Peyer's patch (tissue), 4 donors: ENCODE measurements around the gene VENTX. TPM values are rescaled to one million over a fixed set of nuclear protein-coding genes. Genes with fewer than 3 reads are reported as not detected.

Experiments used
- DNase-seq, 3 donors: peaks; one replicate each; pipeline ENCODE4 v3.0.0-alpha.2; 2017 to 2019
- H3K27ac ChIP-seq, 4 donors: fragments of 200-600 bp; sonication (generic); one replicate each; pipeline ENCODE4 v1.5.1; 2016 to 2019
- H3K27me3 ChIP-seq, 2 donors: fragments of 200-600 bp; sonication (generic); one replicate each; pipeline ENCODE4 v1.5.1; 2019
- H3K36me3 ChIP-seq, 3 donors: fragments of 200-600 bp; sonication (generic); one replicate each; pipeline ENCODE4 v1.5.1; 2016 to 2019
- H3K4me1 ChIP-seq, 4 donors: fragments of 200-600 bp; sonication (generic); one replicate each; pipeline ENCODE4 v1.5.1; 2016 to 2019
- H3K4me3 ChIP-seq, 4 donors: fragments of 200-600 bp; sonication (generic); 1 replicate in 3 of 4; 2 replicates in 1 of 4; pipeline ENCODE4 v1.5.1; 2016 to 2019; ENCODE audit warnings: mild to moderate bottlenecking in 1 of 4
- H3K9me3 ChIP-seq, 4 donors: fragments of 200-600 bp; sonication (generic); one replicate each; pipeline ENCODE4 v1.5.1; 2016 to 2019; ENCODE audit warnings: mild to moderate bottlenecking in 1 of 4
- CTCF ChIP-seq, 6 experiments: fragments of 450-650 bp in 4 of 6; fragments of 200-600 bp in 2 of 6; sonication (generic) in 1 of 6; IDR thresholded peaks; one replicate each; pipeline ENCODE4 v1.5.1; 2017 to 2019; ENCODE audit warnings: antibody characterized with exemption in 6 of 6, mild to moderate bottlenecking in 3 of 6, moderate library complexity in 1 of 6
- POLR2A ChIP-seq, 2 donors: fragments of 450-650 bp; IDR thresholded peaks; one replicate each; pipeline ENCODE4 v1.5.1; 2017; ENCODE audit warnings: antibody characterized with exemption in 2 of 2, mild to moderate bottlenecking in 2 of 2, moderate library complexity in 2 of 2
- total RNA-seq, 4 donors: library from RNA; depleted of rRNA; stranded (reverse); fragments of >200 nt; gene quantifications; one replicate each; pipeline ENCODE4 v1.1.0, GENCODE V29; 2016

Gene VENTX
- total RNA-seq, 4 donors from 2014 or later: 0.54 TPM; not detected in 3

GRCh38 chr10:133279326-133280226, 41.9 kb downstream of the VENTX start:
- H3K4me1 ChIP-seq: peaks cover 0 to 50% (median 29%) of the 10 kb centered on the region in 4 donors
- peak overlapping the region; percentile 71 to 85 (median 77) for H3K27ac ChIP-seq
- peaks cover 0 to 7% of the 10 kb centered on the region in 2 donors for H3K27me3 ChIP-seq
- no peak for TF ChIP-seq POLR2A (IDR thresholded peaks at IDR 0.05)
- no peak for TF ChIP-seq CTCF (IDR thresholded peaks at IDR 0.05)
- H3K36me3 ChIP-seq: peaks cover 0 to 55% (median 0%) of the 10 kb centered on the region in 3 donors
- H3K9me3 ChIP-seq: no peaks in the 10 kb centered on the region
- H3K4me3 ChIP-seq: no peak overlapping the region
- DNase-seq: peak in 1 of 3 donors; percentile 30

- Histone ChIP-seq H3K9me3 (no peaks in the 10 kb centered on the region), H3K4me3 (no peak overlapping the region), H3K27ac (peak overlapping the region in 1 of 4 donors; percentile 85), H3K4me1 (peaks cover 0 to 40% (median 27%) of the 10 kb centered on the region in 4 donors), H3K36me3 (peaks cover 0 to 64% (median 0%) of the 10 kb centered on the region in 3 donors), H3K27me3 (peaks cover 0 to 7% of the 10 kb centered on the region in 2 donors)
- no peak for TF ChIP-seq CTCF (IDR thresholded peaks at IDR 0.05)
- no peak for TF ChIP-seq POLR2A (IDR thresholded peaks at IDR 0.05)
- DNase-seq: no peak
These were observed 42.9 kb downstream of the VENTX start for GRCh38 chr10:133280391-133281059.

- peaks cover 0 to 35% (median 24%) of the 10 kb centered on the region in 4 donors for H3K4me1 ChIP-seq
- no peak overlapping the region for H3K4me3 ChIP-seq
- DNase-seq: no peak
- H3K27me3 ChIP-seq: peaks cover 0 to 7% of the 10 kb centered on the region in 2 donors
- H3K36me3 ChIP-seq: peaks cover 0 to 70% (median 0%) of the 10 kb centered on the region in 3 donors
- TF ChIP-seq CTCF (IDR thresholded peaks at IDR 0.05) (no peak), POLR2A (IDR thresholded peaks at IDR 0.05) (no peak)
- no peak overlapping the region for H3K27ac ChIP-seq
- H3K9me3 ChIP-seq: no peaks in the 10 kb centered on the region
These were observed 43.4 kb downstream of the VENTX start for GRCh38 chr10:133281084-133281483.

- H3K27me3 ChIP-seq: peaks cover 0 to 2% of the 10 kb centered on the region in 2 donors
- DNase-seq: no peak
- H3K9me3 ChIP-seq: no peaks in the 10 kb centered on the region
- no peak for TF ChIP-seq POLR2A (IDR thresholded peaks at IDR 0.05)
- TF ChIP-seq CTCF (IDR thresholded peaks at IDR 0.05): no peak
- no peak overlapping the region for H3K27ac ChIP-seq
- H3K4me3 ChIP-seq: no peak overlapping the region
- peaks cover 0 to 28% (median 19%) of the 10 kb centered on the region in 4 donors for H3K4me1 ChIP-seq
- H3K36me3 ChIP-seq: peaks cover 0 to 77% (median 0%) of the 10 kb centered on the region in 3 donors
These were observed 44.1 kb downstream of the VENTX start for GRCh38 chr10:133281628-133282372.

GRCh38 chr10:133282846-133283390, 45.3 kb downstream of the VENTX start:
- no peak overlapping the region for H3K27ac ChIP-seq
- TF ChIP-seq POLR2A (IDR thresholded peaks at IDR 0.05) (no peak), CTCF (IDR thresholded peaks at IDR 0.05) (no peak)
- H3K36me3 ChIP-seq: peaks cover 0 to 88% (median 0%) of the 10 kb centered on the region in 3 donors

More at GRCh38 chr10:133282846-133283390, 45.3 kb downstream of the VENTX start:
- Histone ChIP-seq H3K27me3 (no peaks in the 10 kb centered on the region), H3K4me1 (peaks cover 0 to 17% (median 8%) of the 10 kb centered on the region in 4 donors), H3K9me3 (no peaks in the 10 kb centered on the region), H3K4me3 (no peak overlapping the region)
- DNase-seq: no peak
